Mammary epithelial cell (primary cell): Measurements from ENCODE around the gene DACH1.

Experiments
- EZH2 ChIP-seq: IDR thresholded peaks from 2 replicates; pipeline ENCODE4 v1.6.1; 2012; ENCODE audit warnings: low read length, inconsistent platforms, borderline replicate concordance
- TF ChIP-seq, protein P1 (sequence below), 2 donors: IDR thresholded peaks in 1 of 2; conservative IDR thresholded peaks in 1 of 2; 2 replicates each; pipeline ENCODE4 v1.5.1; 2011 to 2012; ENCODE audit warnings: inconsistent platforms in 2 of 2, low read length in 2 of 2, mild to moderate bottlenecking in 2 of 2, control low read depth in 1 of 2, low read depth in 1 of 2; ENCODE audit not compliant: insufficient read depth in 1 of 2; ENCODE audit errors: extremely low read depth in 1 of 2

- TF ChIP-seq, protein P1, sequence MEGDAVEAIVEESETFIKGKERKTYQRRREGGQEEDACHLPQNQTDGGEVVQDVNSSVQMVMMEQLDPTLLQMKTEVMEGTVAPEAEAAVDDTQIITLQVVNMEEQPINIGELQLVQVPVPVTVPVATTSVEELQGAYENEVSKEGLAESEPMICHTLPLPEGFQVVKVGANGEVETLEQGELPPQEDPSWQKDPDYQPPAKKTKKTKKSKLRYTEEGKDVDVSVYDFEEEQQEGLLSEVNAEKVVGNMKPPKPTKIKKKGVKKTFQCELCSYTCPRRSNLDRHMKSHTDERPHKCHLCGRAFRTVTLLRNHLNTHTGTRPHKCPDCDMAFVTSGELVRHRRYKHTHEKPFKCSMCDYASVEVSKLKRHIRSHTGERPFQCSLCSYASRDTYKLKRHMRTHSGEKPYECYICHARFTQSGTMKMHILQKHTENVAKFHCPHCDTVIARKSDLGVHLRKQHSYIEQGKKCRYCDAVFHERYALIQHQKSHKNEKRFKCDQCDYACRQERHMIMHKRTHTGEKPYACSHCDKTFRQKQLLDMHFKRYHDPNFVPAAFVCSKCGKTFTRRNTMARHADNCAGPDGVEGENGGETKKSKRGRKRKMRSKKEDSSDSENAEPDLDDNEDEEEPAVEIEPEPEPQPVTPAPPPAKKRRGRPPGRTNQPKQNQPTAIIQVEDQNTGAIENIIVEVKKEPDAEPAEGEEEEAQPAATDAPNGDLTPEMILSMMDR (conservative IDR thresholded peaks at IDR 0.05 in 1 of 2, IDR thresholded peaks at IDR 0.05 in 1 of 2; ENCODE audit: extremely low read depth in 1 of 2, insufficient read depth in 1 of 2, low read depth in 1 of 2, low read length in 2 of 2) = no peak
- TF ChIP-seq EZH2 = no peak
Measured at GRCh38 chr13:71817335-71817734, 49.7 kb downstream of the DACH1 start.
